Fibroblast of villous mesenchyme (primary cell): ENCODE data around the gene TP53INP2. TPM values are rescaled to one million over a fixed set of nuclear protein-coding genes. Genes with fewer than 3 reads are reported as not detected.
A peak's percentile ranks its signal among the peaks of the same experiment; 100 is the strongest.

Experiments used
- DNase-seq: peaks from one replicate; pipeline ENCODE4 v3.0.0-alpha.2; 2010; ENCODE audit warnings: low read depth
- H3K4me3 ChIP-seq: 2 replicates; pipeline ENCODE4 v1.5.1; 2011; ENCODE audit warnings: low read depth, mild to moderate bottlenecking, low read length
- total RNA-seq: library from RNA; depleted of rRNA; stranded (reverse); fragments of >200 nt; gene quantifications from 2 replicates; pipeline ENCODE4 v1.2.3, GENCODE V29; 2012
- TF ChIP-seq, protein P1 (sequence below): IDR thresholded peaks from 2 replicates; pipeline ENCODE4 v1.5.1; 2012; ENCODE audit warnings: low read depth, mild to moderate bottlenecking, low read length; ENCODE audit not compliant: insufficient read depth

Gene TP53INP2
- total RNA-seq, 1 donor: 4.3 TPM

DNA sequence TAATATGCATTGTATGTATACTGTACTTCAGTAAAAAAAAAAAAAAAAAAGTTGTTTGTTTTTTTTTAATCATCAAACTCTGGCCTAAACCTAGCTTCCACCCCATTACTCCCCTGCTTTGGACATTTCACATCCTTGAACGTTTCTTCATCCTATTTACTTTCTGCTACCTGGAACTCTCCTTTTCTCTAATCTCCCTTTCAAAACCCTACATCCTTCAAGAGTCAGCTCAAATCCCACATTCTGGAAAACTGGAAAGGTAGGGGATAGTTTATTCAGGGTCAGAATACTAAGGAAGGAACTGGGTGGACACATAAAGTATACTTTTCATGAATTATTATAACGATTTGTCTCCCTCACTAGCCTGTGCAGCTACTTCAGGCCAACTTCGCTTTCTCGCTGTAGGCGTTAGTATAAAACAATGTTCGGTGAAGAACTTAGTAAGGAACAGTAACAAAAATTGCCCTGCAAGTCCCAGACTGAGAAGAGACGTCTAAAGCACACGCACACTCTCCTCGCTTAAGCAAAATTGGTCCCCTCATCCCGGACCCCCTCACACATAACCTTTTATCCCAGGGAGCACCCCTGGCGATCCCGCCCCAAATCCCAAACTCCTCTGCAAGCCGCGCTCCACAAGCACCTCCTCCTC lies 28.0 kb upstream of the TP53INP2 start:
- DNase-seq: no peak
- peak overlapping the region; percentile 81 for H3K4me3 ChIP-seq
- TF ChIP-seq, protein P1, sequence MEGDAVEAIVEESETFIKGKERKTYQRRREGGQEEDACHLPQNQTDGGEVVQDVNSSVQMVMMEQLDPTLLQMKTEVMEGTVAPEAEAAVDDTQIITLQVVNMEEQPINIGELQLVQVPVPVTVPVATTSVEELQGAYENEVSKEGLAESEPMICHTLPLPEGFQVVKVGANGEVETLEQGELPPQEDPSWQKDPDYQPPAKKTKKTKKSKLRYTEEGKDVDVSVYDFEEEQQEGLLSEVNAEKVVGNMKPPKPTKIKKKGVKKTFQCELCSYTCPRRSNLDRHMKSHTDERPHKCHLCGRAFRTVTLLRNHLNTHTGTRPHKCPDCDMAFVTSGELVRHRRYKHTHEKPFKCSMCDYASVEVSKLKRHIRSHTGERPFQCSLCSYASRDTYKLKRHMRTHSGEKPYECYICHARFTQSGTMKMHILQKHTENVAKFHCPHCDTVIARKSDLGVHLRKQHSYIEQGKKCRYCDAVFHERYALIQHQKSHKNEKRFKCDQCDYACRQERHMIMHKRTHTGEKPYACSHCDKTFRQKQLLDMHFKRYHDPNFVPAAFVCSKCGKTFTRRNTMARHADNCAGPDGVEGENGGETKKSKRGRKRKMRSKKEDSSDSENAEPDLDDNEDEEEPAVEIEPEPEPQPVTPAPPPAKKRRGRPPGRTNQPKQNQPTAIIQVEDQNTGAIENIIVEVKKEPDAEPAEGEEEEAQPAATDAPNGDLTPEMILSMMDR: no peak

DNA sequence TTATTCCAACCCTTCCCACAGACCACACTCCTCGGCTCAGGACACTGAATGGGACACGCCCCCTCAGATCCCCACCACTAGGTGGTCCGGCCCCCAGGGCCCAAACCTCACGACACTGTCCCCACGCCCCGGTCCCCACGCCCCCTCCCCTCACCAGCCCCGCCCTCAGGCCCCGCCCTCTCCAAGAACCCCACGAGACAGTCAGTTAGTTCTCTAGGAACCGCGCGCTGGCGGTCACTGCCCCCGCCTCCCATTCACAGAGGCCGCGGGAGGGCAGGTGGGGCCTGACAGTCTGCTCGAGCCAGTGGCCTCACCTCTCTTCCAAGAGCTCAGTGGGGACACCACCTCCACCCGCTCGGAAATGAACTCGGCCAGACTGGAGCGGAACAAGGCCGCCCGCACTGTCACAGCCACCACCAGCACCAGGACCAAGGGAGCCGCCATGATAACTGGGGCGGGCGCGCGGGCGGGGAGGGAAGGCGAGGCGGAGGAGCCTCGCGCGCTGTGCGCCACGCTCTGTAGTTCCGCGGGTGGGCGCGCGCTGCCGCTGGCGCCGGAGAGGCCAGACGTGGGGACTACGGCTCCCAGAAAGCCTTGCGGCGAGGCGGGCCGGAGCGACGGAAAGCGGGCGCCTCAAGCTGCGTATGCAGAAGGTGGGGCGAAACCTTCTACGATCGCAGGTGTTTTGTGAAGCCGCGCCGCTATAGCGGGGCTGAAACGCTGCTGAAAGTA lies 27.3 kb upstream of the TP53INP2 start, which contains the start of gene PIGU:
PIGU (minus strand) TSS at position 451 of the 732 bp plus-strand sequence; CDS start at position 444, 7 bp downstream.
- TF ChIP-seq, protein P1: peak; percentile 19
- peak; percentile 94 for DNase-seq
- peak within 1 kb of the TSS; percentile 81 for H3K4me3 ChIP-seq

DNA sequence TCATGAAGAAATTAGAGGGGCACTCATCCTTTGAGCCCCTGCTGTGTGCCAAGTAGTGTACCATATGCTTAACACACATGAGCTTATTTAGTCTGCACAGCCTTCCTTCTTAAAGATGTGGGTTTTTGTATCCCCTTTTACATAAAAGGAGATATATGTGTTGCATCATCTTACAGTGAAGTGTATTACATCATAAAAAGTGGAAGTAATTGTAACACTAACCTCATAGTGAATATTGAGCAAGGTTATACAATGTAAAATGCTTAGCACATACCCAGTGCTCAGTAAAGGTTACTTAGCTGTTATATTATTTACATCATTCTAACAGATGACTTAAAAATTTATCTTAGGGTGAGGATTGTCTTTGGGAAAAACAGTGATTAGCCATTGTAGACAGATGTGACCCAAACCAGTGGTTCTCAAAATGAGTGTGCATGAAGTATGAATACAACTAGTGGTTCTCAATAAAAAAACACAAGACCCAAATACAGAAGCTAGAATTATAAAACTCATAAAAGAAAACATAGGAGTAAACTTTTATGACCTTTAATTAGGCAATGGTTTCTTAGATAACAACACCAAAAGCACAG lies 23.5 kb upstream of the TP53INP2 start:
- H3K4me3 ChIP-seq: no peak overlapping the region
- TF ChIP-seq, protein P1: no peak
- peak; percentile 43 for DNase-seq

DNA sequence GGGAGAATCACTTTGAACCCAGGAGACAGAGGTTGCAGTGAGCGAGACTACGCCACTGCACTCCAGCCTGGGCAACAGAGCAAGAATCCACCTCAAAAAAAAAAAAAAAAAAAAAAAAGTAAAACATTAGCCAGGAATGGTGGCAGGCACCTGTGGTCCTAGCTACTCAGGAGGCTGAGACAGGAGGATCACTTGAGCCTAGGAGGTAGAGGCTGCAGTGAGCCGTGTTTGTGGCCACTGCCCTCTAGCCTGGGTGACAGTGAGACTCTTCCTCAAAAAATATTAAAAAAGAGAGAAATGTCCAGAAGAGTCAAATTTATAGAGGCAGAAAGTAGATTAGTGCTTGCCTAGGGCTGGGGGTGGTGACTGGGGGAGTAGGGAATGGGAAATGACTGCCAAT lies 20.5 kb upstream of the TP53INP2 start:
- no peak for DNase-seq
- TF ChIP-seq, protein P1: no peak
- no peak overlapping the region for H3K4me3 ChIP-seq

DNA sequence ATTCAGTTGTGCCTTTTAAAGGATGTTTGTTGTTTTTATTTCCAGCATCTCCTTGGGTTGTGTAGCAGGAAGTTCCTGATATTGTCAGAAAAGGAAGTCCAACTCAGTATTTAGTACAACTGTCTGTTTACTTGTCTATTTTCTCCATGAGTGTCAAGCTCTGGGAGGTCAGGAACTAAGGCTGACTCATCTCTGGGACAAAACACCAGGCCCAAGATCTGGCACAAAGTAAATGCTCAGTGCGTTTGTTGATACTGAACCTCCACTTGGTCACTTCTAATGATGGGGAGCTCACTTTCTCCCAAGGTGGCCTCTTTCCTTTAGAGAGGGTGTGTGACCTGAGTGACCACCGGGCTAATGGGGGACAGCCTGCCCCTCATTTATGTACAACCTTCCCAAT lies 14.7 kb upstream of the TP53INP2 start:
- DNase-seq: peak; percentile 43
- H3K4me3 ChIP-seq: no peak overlapping the region
- TF ChIP-seq, protein P1: no peak

DNA sequence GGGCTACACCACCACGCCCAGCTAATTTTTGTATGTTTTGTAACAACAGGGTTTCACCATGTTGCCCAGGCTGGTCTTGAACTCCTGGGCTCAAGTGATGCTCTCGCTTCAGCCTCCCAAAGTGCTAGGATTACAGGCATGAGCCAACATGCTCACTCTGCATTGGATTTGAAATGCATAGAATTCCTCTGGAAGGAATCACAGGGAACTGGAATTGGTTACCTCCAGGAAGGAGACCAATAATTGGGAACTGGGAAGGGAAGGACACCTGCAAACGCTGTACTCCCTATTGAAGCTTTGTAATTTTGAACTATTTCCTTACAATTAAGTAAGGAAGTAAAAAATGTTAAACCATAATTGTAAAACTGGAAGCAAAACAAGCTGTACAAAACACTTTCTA lies 12.3 kb upstream of the TP53INP2 start:
- TF ChIP-seq, protein P1: no peak
- DNase-seq: no peak
- no peak overlapping the region for H3K4me3 ChIP-seq
